ENCODE results near the gene ZCRB1.

The ZCRB1 gene

GRCh38 chr12:42277396-42278127 is 48.3 kb downstream of the ZCRB1 start:
- H3K4me1 Mint-ChIP-seq (ENCODE audit: low read depth): no peaks in the 10 kb centered on the region
- H3K4me3 Mint-ChIP-seq: no peak overlapping the region
- no peaks in the 10 kb centered on the region for H3K9me3 Mint-ChIP-seq (ENCODE audit: low read depth)
- H3K27ac Mint-ChIP-seq: no peak overlapping the region
- H3K36me3 Mint-ChIP-seq: peaks cover 2% of the 10 kb centered on the region
- peaks cover 1% of the 10 kb centered on the region for H3K27me3 Mint-ChIP-seq

- Mint-ChIP-seq H3K27me3 (peaks cover 1% of the 10 kb centered on the region), H3K36me3 (peaks cover 2% of the 10 kb centered on the region), H3K4me3 (no peak overlapping the region), H3K27ac (no peak overlapping the region), H3K4me1 (ENCODE audit: low read depth) (peaks cover 4% of the 10 kb centered on the region), H3K9me3 (ENCODE audit: low read depth) (no peaks in the 10 kb centered on the region)
Measured at GRCh38 chr12:42275499-42275898, 50.4 kb downstream of the ZCRB1 start.

- Mint-ChIP-seq H3K4me1 (ENCODE audit: low read depth) (peaks cover 4% of the 10 kb centered on the region), H3K9me3 (ENCODE audit: low read depth) (no peaks in the 10 kb centered on the region), H3K36me3 (peaks cover 2% of the 10 kb centered on the region), H3K4me3 (no peak overlapping the region), H3K27ac (no peak overlapping the region), H3K27me3 (peaks cover 3% of the 10 kb centered on the region)
Measured at GRCh38 chr12:42273706-42274105, 52.2 kb downstream of the ZCRB1 start.

GRCh38 chr12:42270596-42270995 is 55.3 kb downstream of the ZCRB1 start:
- peaks cover 4% of the 10 kb centered on the region for H3K27me3 Mint-ChIP-seq
- no peaks in the 10 kb centered on the region for H3K36me3 Mint-ChIP-seq
- H3K4me1 Mint-ChIP-seq (ENCODE audit: low read depth): peaks cover 4% of the 10 kb centered on the region
- no peak overlapping the region for H3K4me3 Mint-ChIP-seq
- H3K9me3 Mint-ChIP-seq (ENCODE audit: low read depth): no peaks in the 10 kb centered on the region
- H3K27ac Mint-ChIP-seq: no peak overlapping the region

GRCh38 chr12:42267413-42268190 is 58.3 kb downstream of the ZCRB1 start:
- Mint-ChIP-seq H3K36me3 (no peaks in the 10 kb centered on the region), H3K27ac (no peak overlapping the region), H3K9me3 (ENCODE audit: low read depth) (no peaks in the 10 kb centered on the region), H3K27me3 (peaks cover 4% of the 10 kb centered on the region), H3K4me3 (no peak overlapping the region), H3K4me1 (ENCODE audit: low read depth) (peaks cover 6% of the 10 kb centered on the region)

GRCh38 chr12:42266579-42267230 is 59.2 kb downstream of the ZCRB1 start:
- Mint-ChIP-seq H3K27me3 (peaks cover 3% of the 10 kb centered on the region), H3K4me1 (ENCODE audit: low read depth) (peaks cover 6% of the 10 kb centered on the region), H3K4me3 (no peak overlapping the region), H3K27ac (no peak overlapping the region), H3K36me3 (no peaks in the 10 kb centered on the region), H3K9me3 (ENCODE audit: low read depth) (no peaks in the 10 kb centered on the region)

- Mint-ChIP-seq H3K4me1 (ENCODE audit: low read depth) (peaks cover 2% of the 10 kb centered on the region), H3K9me3 (ENCODE audit: low read depth) (no peaks in the 10 kb centered on the region), H3K4me3 (no peak overlapping the region), H3K27me3 (peaks cover 2% of the 10 kb centered on the region), H3K27ac (no peak overlapping the region), H3K36me3 (peaks cover 1% of the 10 kb centered on the region)
Measured at GRCh38 chr12:42262271-42262670, 63.6 kb downstream of the ZCRB1 start.
